ENCODE data around the gene WNT9A.

The WNT9A gene

GRCh38 chr1:227954163-227954850 lies 6.6 kb upstream of the WNT9A start:
- DNase-seq (ENCODE audit: low spot score) = no peak

- no peak for DNase-seq (ENCODE audit: low spot score)
Measured at GRCh38 chr1:227953022-227953412, 5.3 kb upstream of the WNT9A start.

- DNase-seq (ENCODE audit: low spot score) = no peak
Measured at GRCh38 chr1:227952374-227953021, 4.8 kb upstream of the WNT9A start.

- no peak for DNase-seq (ENCODE audit: low spot score)
Measured at GRCh38 chr1:227951624-227952373, 4.1 kb upstream of the WNT9A start.

- DNase-seq (ENCODE audit: low spot score) = no peak
Measured at GRCh38 chr1:227950735-227951346, 3.1 kb upstream of the WNT9A start.

- no peak for DNase-seq (ENCODE audit: low spot score)
Measured at GRCh38 chr1:227949954-227950734, 2.4 kb upstream of the WNT9A start.

GRCh38 chr1:227949341-227949921 lies 1.7 kb upstream of the WNT9A start:
- DNase-seq (ENCODE audit: low spot score) = no peak

- DNase-seq (ENCODE audit: low spot score) = peak; percentile 12
Measured at GRCh38 chr1:227948493-227949260, 945 bp upstream of the WNT9A start.

- DNase-seq (ENCODE audit: low spot score) = no peak
Measured at GRCh38 chr1:227947386-227947675, 401 bp downstream of the WNT9A start.

- peak; percentile 86 for DNase-seq (ENCODE audit: low spot score)
Measured at GRCh38 chr1:227946624-227947385, 927 bp downstream of the WNT9A start.

- peak; percentile 91 for DNase-seq (ENCODE audit: low spot score)
Measured at GRCh38 chr1:227945891-227946623, 1.7 kb downstream of the WNT9A start.

- peak; percentile 7 for DNase-seq (ENCODE audit: low spot score)
Measured at GRCh38 chr1:227944931-227945890, 2.5 kb downstream of the WNT9A start.

- DNase-seq (ENCODE audit: low spot score) = no peak
Measured at GRCh38 chr1:227944090-227944930, 3.4 kb downstream of the WNT9A start.

GRCh38 chr1:227943381-227944089 lies 4.2 kb downstream of the WNT9A start:
- DNase-seq (ENCODE audit: low spot score) = no peak

- DNase-seq (ENCODE audit: low spot score) = no peak
Measured at GRCh38 chr1:227942716-227943261, 4.9 kb downstream of the WNT9A start.

GRCh38 chr1:227942021-227942715 lies 5.6 kb downstream of the WNT9A start:
- DNase-seq (ENCODE audit: low spot score) = no peak
